ENCODE measurements around the gene SEZ6. TPM values are rescaled to one million over a fixed set of nuclear protein-coding genes. Genes with fewer than 3 reads are reported as not detected.

The SEZ6 gene
- total RNA-seq, 2 experiments from 2014 or later, result 0.31 TPM; not detected in 1

- no peak for TF ChIP-seq CTCF (IDR thresholded peaks at IDR 0.05)
- POLR2A ChIA-PET, result no interaction called here
- H3K4me1 Mint-ChIP-seq (ENCODE audit: low read depth), result no peaks in the 10 kb centered on the region
- H3K27me3 Mint-ChIP-seq, result peaks cover 82% of the 10 kb centered on the region
- no peaks in the 10 kb centered on the region for H3K9me3 Mint-ChIP-seq
- no peaks in the 10 kb centered on the region for H3K36me3 Mint-ChIP-seq (ENCODE audit: low read depth)
- DNase-seq (no peak), ATAC-seq (ENCODE audit: poor library complexity) (no peak)
- Histone ChIP-seq H3K4me3 (ENCODE audit: low read length) (no peak overlapping the region), H3K27ac (ENCODE audit: low read depth in 1 of 2, low read length in 2 of 2) (no peak overlapping the region), H3K9me3 (ENCODE audit: control insufficient read depth in 1 of 2, insufficient read depth in 1 of 2, low read length in 2 of 2) (peaks cover 0 to 30% of the 10 kb centered on the region in 2 experiments), H3K36me3 (ENCODE audit: insufficient read depth, low read length) (no peaks in the 10 kb centered on the region), H3K27me3 (ENCODE audit: control insufficient read depth in 1 of 2, insufficient read depth in 2 of 2, low read length in 2 of 2) (peaks cover 59 to 61% of the 10 kb centered on the region in 2 experiments), H3K4me1 (ENCODE audit: insufficient read depth, low read length) (peaks cover 8% of the 10 kb centered on the region)
- H3K27ac Mint-ChIP-seq, result no peak overlapping the region
- intact Hi-C loops (cut with DNase I, micrococcal nuclease), result no loop called here
- H3K4me3 Mint-ChIP-seq, result no peak overlapping the region
- CTCF ChIA-PET, result interaction anchor here (2.3 kb wide), 1 partner anchor 42 kb away, joined by 5 read pairs; no protein-coding TSS in a partner anchor
These were observed 1.6 kb upstream of the SEZ6 start for GRCh38 chr17:29007456-29007855.

GRCh38 chr17:29004081-29004692 is 1.6 kb downstream of the SEZ6 start:
- Mint-ChIP-seq H3K36me3 (ENCODE audit: low read depth) (no peaks in the 10 kb centered on the region), H3K27ac (no peak overlapping the region), H3K9me3 (no peaks in the 10 kb centered on the region), H3K4me1 (ENCODE audit: low read depth) (no peaks in the 10 kb centered on the region), H3K4me3 (no peak overlapping the region), H3K27me3 (peaks cover 70% of the 10 kb centered on the region)
- peaks cover 0 to 41% of the 10 kb centered on the region in 2 experiments for H3K9me3 ChIP-seq (ENCODE audit: control insufficient read depth in 1 of 2, insufficient read depth in 1 of 2, low read length in 2 of 2)
- POLR2A ChIA-PET, result no interaction called here
- peaks cover 8% of the 10 kb centered on the region for H3K4me1 ChIP-seq (ENCODE audit: insufficient read depth, low read length)
- no peaks in the 10 kb centered on the region for H3K36me3 ChIP-seq (ENCODE audit: insufficient read depth, low read length)
- intact Hi-C loops (cut with DNase I, micrococcal nuclease), result no loop called here
- peaks cover 50 to 55% of the 10 kb centered on the region in 2 experiments for H3K27me3 ChIP-seq (ENCODE audit: control insufficient read depth in 1 of 2, insufficient read depth in 2 of 2, low read length in 2 of 2)
- CTCF ChIA-PET, result no interaction called here
- H3K4me3 ChIP-seq (ENCODE audit: low read length), result no peak overlapping the region
- DNase-seq (no peak), ATAC-seq (ENCODE audit: poor library complexity) (no peak)
- no peak for TF ChIP-seq CTCF (IDR thresholded peaks at IDR 0.05)
- no peak overlapping the region for H3K27ac ChIP-seq (ENCODE audit: low read depth in 1 of 2, low read length in 2 of 2)

GRCh38 chr17:29003289-29003688 is 2.5 kb downstream of the SEZ6 start:
- H3K27ac Mint-ChIP-seq, result no peak overlapping the region
- ChIA-PET POLR2A (no interaction called here), CTCF (no interaction called here)
- no peaks in the 10 kb centered on the region for H3K36me3 Mint-ChIP-seq (ENCODE audit: low read depth)
- no peak for TF ChIP-seq CTCF (IDR thresholded peaks at IDR 0.05)
- no peaks in the 10 kb centered on the region for H3K9me3 Mint-ChIP-seq
- no peaks in the 10 kb centered on the region for H3K36me3 ChIP-seq (ENCODE audit: insufficient read depth, low read length)
- no peak overlapping the region for H3K4me3 ChIP-seq (ENCODE audit: low read length)
- H3K4me1 ChIP-seq (ENCODE audit: insufficient read depth, low read length), result peaks cover 8% of the 10 kb centered on the region
- H3K27me3 ChIP-seq (ENCODE audit: control insufficient read depth in 1 of 2, insufficient read depth in 2 of 2, low read length in 2 of 2), result peaks cover 47 to 50% of the 10 kb centered on the region in 2 experiments
- no peak overlapping the region for H3K27ac ChIP-seq (ENCODE audit: low read depth in 1 of 2, low read length in 2 of 2)
- peaks cover 0 to 41% of the 10 kb centered on the region in 2 experiments for H3K9me3 ChIP-seq (ENCODE audit: control insufficient read depth in 1 of 2, insufficient read depth in 1 of 2, low read length in 2 of 2)
- peaks cover 68% of the 10 kb centered on the region for H3K27me3 Mint-ChIP-seq
- H3K4me3 Mint-ChIP-seq, result no peak overlapping the region
- H3K4me1 Mint-ChIP-seq (ENCODE audit: low read depth), result no peaks in the 10 kb centered on the region
- DNase-seq (no peak), ATAC-seq (ENCODE audit: poor library complexity) (no peak)
- intact Hi-C loops (cut with DNase I, micrococcal nuclease), result no loop called here

All from CD4-positive, alpha-beta T cell (primary cell).